Stimulated activated CD4-positive, alpha-beta T cell treated with anti-CD3 and anti-CD28 coated beads, Interleukin-2, amount 100 ng/mL, for 48 hours (primary cell): ENCODE data around the gene ANAPC5.
"Not testable (repeated sequence)": the region's sequence is repeated elsewhere in the genome, so short reads cannot be mapped to it uniquely, and the experiment has no call there.

Experiments used
- DNase-seq, 2 donors: peaks; one replicate each; pipeline ENCODE4 v3.0.0-alpha.2; 2020

The ANAPC5 gene

GRCh38 chr12:121283841-121284240 lies 68.4 kb downstream of the ANAPC5 start:
- no peak for DNase-seq

GRCh38 chr12:121283388-121283787 lies 68.8 kb downstream of the ANAPC5 start:
- DNase-seq = no peak

- DNase-seq = not testable (repeated sequence)
These were observed 69.3 kb downstream of the ANAPC5 start for GRCh38 chr12:121282910-121283309.

GRCh38 chr12:121282072-121282742 lies 70.0 kb downstream of the ANAPC5 start:
- DNase-seq = no peak

GRCh38 chr12:121281116-121281515 lies 71.1 kb downstream of the ANAPC5 start:
- DNase-seq = not testable (repeated sequence)

- not testable (repeated sequence) for DNase-seq
These were observed 71.7 kb downstream of the ANAPC5 start for GRCh38 chr12:121280531-121280930.

GRCh38 chr12:121279507-121279915 lies 72.7 kb downstream of the ANAPC5 start:
- no peak for DNase-seq

- DNase-seq = no peak
These were observed 73.2 kb downstream of the ANAPC5 start for GRCh38 chr12:121279071-121279375.

- no peak for DNase-seq
These were observed 73.8 kb downstream of the ANAPC5 start for GRCh38 chr12:121278169-121279070.

- DNase-seq = no peak
These were observed 74.8 kb downstream of the ANAPC5 start for GRCh38 chr12:121277374-121277759.

- no peak for DNase-seq
These were observed 78.0 kb downstream of the ANAPC5 start for GRCh38 chr12:121274036-121274763.

- DNase-seq = no peak
These were observed 78.8 kb downstream of the ANAPC5 start for GRCh38 chr12:121273364-121273896.

GRCh38 chr12:121267822-121268221 lies 84.4 kb downstream of the ANAPC5 start:
- no peak for DNase-seq

GRCh38 chr12:121264951-121265515 lies 87.2 kb downstream of the ANAPC5 start:
- no peak for DNase-seq

- no peak for DNase-seq
These were observed 88.1 kb downstream of the ANAPC5 start for GRCh38 chr12:121264135-121264534.

- no peak for DNase-seq
These were observed 88.8 kb downstream of the ANAPC5 start for GRCh38 chr12:121263206-121263935.

GRCh38 chr12:121261398-121261797 lies 90.8 kb downstream of the ANAPC5 start:
- no peak for DNase-seq

- no peak for DNase-seq
These were observed 92.1 kb downstream of the ANAPC5 start for GRCh38 chr12:121260091-121260490.

- DNase-seq = no peak
These were observed 93.1 kb downstream of the ANAPC5 start for GRCh38 chr12:121259074-121259473.
